HS-5 (cell line): ENCODE measurements around the gene MEN1.
"Not testable (repeated sequence)": the region's sequence is repeated elsewhere in the genome, so short reads cannot be mapped to it uniquely, and the experiment has no call there.

Source experiments
- DNase-seq: peaks from one replicate; pipeline ENCODE4 v3.0.0-alpha.2; 2012; ENCODE audit warnings: low read depth

The MEN1 gene

GRCh38 chr11:64832467-64833197 is 22.3 kb upstream of the MEN1 start:
- no peak for DNase-seq

DNA sequence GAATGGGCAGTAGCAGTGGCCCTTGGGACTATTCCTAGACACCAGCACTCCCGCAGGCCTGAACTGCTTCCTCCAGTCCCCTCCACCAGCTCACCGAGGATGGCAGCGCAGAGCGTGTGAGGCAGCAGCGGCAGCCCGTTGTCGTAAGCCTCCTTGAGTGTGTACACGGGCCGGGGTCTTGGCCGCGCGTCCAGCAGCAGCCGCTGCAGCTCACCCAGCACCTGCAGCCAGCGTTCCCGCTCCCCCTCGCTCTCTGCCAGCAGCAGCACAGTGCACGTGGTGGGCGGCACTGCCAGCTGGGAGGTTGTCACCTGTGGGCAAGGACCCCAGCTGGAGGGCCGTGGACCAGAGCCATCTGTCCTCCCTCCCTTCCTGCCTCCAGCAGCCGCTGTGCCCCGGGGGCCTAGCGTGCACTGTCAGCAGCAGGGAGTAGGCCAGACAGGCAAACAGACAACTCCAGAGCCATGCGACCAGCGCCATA is 21.1 kb upstream of the MEN1 start:
- DNase-seq = no peak

DNA sequence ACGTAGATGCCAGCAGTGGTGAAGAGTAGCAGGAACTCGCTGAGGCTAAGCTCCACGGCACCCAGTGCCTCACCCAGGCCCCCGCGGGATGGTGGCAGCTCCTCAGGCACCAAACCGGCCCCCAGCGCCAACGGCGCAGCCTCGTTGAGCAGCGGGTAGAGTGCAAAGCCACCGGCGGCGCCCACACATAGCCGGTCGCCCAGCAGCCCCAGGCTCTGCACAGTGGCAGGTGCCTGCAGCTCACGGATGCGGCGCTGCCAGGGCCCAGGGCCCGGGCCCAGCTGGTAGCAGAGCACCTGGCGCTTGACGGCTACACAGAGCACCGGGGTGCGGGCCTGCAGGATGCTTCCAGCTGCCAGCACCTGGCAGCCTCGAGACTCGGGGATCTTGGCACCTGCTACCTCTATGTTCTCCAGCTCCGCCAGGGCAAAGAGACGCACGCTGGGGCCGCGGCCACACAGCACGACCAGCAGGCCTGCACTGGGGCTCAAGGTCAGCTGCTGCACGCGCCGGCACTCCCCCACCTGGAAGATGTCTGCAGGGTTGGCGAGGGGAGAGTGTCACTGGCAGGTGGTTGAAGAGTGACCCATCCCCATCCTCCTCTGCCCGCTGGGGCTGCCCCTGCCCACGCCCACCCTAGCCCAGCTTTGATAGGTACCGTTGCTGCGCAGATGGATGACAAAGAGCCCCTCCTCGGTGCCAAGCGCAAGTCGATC is 19.3 kb upstream of the MEN1 start:
- DNase-seq = no peak

DNA sequence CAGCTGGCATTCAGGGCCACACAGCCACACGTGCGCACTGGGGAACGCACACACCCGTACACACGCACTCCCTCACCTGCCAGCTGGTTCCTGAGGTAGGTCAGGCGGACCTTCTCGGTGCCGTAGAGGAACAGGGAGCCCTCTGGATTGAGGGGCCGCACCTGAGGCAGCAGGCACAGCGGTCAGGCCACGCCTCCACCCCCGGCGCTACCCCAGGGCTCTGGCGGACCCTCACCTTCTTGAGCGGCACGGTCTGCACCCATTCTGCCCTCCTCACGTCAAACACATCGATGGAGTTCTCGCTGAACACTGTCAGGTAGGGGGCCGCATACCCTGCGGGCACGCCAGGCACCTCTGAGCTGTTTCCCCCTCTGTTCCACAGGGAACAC is 17.1 kb upstream of the MEN1 start:
- no peak for DNase-seq

- no peak for DNase-seq
These were observed 16.5 kb upstream of the MEN1 start for GRCh38 chr11:64826578-64827450.

GRCh38 chr11:64826062-64826461 is 15.7 kb upstream of the MEN1 start:
- no peak for DNase-seq

DNA sequence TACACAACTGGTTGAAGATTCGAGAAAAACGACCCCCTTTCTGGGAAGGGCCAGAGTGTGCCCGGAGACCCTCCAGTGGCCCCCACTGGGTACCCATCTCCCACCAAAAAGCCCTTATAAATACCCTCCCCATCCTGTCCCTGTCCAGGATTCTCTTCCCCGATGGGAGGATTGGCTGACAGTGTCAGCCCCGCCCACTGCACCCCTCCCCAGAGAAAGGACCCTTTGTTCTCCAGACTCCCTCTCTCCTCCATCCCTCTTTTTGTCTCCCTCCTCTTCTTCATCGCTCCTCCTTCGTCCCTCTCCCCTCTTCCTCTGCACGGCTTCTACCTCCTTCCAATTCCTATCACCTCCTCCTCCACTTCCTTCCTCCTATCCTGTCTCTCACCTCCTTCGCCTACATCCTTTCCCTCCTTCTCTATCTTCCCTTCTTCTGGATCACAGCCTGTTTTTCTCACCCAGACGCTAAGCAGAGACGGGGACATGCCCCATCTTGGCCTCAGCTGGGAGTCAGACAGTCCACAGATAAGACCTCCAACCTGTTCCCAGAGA is 13.3 kb upstream of the MEN1 start:
- no peak for DNase-seq

DNA sequence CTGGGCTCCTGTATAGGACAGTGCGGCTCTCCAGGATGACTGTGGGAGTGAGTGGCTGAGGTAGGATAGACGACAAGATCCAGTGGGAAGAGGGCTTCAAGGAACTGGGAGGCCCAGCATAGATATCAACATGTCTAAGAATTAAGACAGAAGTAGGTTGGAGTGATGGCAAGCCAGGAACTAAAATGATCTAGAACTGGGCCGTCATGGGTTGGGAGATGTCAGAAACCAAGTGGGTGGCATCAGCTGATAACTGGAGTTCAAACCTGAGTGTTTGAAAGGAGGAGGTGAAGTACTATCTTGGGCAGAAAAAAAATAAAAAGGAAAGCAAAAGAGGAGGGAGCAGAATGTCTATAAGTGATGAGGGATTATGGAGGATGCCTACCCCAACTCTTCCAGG is 7.1 kb upstream of the MEN1 start:
- DNase-seq = no peak

DNA sequence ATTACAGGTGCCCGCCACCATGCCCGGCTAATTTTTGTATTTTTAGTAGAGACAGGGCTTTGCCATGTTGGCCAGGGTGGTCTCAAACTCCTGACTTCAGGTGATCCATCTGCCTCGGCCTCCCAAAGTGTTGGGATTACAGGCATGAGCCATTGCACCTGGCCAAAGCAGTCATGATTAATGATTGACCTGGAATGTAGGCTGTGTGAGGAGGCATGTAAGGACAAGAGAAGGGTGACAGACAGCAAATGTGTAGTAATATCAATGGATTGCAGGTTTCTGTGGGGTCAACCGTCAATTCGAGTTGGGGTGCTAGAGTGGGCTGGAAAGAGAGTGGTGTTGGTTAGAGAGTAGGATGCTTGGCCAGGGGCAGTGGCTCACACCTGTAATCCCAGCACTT is 5.1 kb upstream of the MEN1 start:
- DNase-seq = not testable (repeated sequence)

- no peak for DNase-seq
These were observed 4.4 kb upstream of the MEN1 start for GRCh38 chr11:64814712-64815187.

GRCh38 chr11:64813826-64814225 is 3.5 kb upstream of the MEN1 start:
- no peak for DNase-seq

- DNase-seq = no peak
These were observed 531 bp upstream of the MEN1 start for GRCh38 chr11:64810891-64811272.

- DNase-seq = no peak
These were observed 540 bp downstream of the MEN1 start for GRCh38 chr11:64809781-64810241.

DNA sequence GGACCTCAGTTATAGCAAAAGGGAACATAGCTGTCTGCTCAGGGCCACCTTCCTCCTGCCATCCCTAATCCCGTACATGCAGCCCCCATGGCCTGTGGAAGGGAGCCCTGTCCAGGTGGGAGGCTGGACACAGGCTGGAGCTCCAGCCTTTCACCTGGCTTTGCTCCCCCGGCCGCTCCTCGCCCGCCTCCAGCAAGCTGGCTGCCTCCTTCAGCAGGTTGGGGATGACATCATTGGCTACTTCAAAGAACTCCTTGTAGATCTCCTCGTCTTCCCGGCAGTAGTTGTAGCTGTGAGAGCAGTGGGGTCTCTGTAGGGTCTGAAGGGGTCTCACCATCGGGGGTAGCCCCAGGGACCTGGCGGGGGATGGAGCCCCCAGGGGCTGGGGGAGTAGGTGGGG is 4.9 kb downstream of the MEN1 start:
- DNase-seq = no peak

DNA sequence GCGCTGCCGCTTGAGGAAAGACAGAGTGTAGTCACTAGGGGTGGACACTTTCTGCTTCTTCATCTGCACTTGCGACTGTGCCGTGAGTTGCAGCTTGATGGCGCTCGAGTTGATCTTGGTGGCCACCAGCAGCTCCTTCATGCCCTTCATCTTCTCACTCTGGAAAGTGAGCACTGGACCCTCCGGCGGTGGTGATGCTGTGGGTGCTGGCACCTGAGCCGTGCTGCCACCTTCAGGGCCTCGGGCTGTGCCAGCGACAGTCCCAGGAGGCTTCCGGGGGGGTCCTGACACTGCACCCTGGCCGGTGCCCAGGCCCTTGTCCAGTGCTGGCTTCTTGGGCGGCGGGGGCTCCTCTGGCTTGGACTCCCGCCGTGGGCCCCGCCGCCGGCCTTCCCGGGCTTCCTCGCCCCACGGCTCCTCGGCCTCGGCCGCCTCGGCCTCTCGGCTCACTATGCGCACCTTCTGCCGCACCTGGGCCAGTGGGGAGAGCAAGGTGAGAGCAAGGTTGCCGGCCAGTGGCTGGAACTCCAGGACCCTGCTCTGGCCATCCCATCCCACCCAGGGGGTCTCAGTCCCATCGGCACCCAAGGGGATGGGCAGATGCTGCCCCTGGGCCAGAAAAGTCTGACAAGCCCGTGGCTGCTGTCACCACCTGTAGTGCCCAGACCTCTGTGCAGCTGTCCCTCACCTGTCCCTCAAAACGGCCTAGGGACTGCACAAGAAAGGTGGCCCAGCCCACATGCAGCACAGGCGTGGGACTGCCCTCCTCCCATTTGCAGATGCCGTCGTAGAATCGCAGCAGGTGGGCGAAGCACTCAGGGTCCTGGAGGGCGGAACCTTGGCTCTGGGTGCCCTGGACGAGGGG is 5.8 kb downstream of the MEN1 start:
- no peak for DNase-seq

DNA sequence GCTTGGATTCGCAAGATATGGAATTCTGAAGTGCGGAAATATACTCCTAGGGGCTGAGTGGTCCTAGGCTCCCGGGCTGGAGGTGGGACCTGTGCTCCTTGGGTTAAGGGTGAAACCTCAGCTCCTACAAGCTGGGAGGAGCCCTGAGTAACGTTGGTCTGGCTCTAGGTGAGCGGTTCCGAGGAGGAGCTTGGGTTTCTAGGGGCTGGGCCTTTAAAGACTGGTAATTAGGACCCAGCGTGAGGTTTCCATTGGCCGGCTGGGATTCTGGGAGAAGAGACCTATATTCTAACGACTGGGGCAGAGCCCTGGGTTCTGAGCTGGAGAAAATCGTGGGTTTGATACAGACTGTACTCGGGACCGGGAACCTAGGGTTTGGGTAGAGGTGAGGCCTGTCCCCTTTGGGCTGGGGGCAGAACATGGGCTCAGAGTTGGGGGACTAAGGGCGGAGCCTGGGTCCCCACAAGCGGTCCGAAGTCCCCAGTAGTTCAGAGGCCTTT is 6.5 kb downstream of the MEN1 start:
- DNase-seq = no peak

DNA sequence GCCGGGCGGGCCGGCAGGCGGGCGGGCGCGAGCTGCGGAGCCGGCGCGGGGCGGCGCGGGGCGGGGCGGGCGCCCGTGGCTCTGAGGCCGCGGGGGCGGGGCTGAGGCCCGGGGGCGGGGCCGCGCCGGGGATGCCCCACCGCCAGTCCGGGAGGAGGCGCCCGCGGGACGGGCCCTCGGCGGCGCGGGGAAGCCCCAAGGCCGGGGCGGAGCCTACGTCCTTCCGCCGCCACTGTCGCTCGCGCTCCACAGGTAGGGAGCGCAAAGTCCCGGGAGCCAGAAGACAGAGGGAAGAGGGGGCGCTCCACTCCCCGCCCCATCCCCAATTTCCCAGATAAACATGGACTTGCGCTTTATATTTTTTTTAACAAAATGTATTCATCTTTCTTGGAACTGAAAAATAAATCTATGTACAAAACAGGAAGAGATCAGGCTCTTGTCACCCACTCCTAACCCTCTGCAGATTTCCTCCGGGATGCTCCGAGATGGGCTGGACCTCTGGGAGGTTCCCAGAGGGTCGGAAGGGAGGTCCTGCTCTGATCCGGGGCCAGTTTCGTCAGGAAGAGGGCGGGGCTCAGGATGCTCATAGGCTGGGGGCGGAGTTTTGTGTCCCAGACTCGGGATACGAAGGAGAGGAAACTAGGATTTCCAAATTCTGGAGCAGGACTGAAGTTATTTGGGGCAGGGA is 7.0 kb downstream of the MEN1 start, which contains the start of gene MAP4K2:
Gene MAP4K2 (minus strand): TSS at position 57 of the 688 bp plus-strand sequence. CDS start 65 bp downstream, outside the sequence.
- DNase-seq = peak; percentile 60

DNA sequence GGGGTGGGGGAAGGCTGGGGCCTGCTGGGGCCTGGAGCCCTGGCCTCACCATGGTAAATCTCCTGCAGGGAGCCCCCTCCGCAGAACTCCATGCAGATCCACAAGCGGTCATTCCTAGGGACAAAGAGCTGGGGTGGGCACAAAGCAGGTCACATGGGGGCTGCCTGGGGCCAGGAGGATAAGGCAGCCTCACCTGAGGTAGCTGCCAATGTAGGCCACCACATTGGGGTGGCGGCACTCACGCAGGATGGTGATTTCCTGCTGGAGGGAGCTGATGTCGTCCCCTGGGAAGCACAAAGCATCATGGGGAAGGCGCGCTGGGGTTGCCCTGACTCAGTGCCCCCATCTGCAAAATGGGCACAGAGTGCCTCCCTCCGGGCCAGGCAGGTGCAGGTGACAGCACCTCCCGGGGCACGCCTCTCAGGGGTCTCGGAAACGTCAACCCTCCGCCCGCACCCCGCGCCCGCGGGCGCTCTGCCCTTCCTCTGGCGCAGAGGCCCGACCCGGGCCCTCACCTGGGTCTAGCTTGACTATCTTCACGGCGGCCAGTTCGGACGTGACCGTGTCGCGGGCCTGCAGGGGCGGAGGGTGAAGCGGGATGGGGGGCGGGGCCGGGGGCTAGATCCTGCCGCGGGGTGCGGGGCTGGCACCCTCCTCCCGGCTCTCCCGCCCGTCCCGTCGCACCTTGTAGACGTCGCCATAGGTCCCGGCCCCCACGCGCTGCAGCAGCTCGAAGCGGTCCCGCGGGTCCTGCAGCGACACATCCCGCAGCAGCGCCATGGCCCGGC is 7.8 kb downstream of the MEN1 start:
- DNase-seq = no peak
